ENCODE data around the gene SLC37A4.
"Not testable (repeated sequence)": the region's sequence is repeated elsewhere in the genome, so short reads cannot be mapped to it uniquely, and the experiment has no call there.

SLC37A4 gene

DNA sequence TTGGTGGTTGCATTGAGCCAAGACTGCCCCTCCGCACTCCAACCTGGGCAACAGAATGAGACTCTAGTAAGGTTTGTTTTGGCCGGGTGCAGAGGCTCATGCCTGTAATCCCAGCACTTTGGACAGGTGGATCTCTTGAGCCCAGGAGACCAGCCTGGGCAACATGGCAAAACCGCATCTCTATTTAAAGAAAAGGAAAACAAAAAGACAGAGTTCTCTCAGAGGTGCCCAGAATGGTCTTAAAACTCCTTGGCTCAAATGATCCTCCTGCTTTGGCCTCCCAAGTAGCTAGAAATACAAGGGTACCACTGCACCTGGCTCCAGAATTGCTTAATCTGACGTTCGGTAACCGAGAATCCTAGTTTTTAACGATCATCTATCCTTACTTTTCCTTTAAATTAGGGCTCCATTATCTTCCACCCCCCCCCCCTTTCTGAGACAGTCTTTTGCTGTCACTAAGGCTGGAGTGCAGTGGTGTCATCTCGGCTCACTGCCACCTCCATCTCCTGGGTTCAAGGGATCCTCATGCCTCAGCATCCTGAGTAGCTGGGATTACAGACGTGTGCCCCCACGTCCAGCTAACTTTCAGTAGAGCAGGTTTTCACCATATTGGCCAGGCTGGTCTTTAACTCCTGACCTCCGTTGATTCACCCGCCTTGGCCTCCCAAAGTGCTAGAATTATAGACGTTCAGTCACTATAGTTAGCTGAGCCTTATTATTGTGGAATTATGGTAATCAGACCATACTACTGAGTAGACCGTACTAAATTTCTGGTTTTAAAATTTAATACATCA, 14.3 kb downstream of the SLC37A4 start:
- DNase-seq = no peak

DNA sequence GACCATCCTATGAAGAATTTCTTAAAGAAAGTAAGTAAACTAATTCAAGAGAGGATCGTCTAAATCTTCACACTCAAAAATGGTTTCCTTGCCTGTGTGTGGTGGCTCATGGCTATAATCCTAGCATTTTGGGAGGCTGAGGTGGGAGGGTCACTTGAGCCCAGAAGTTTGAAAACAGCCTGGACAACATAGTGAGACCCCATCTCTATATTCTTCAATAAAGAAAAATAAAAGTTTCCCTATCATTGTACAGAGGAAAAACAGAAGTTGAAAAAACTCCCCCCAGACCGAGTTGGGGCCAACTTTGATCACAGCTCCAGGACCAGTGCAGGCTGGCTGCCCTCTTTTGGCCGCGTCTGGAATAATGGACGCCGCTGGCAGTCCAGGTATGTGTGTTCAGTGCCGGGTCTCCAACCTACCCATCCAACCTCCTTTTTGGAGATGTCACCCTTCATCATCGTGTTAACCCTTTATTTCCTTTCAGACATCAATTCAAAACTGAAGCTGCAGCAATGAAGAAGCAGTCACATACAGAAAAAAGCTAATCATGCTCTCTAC, 15.5 kb downstream of the SLC37A4 start:
- DNase-seq = no peak

DNA sequence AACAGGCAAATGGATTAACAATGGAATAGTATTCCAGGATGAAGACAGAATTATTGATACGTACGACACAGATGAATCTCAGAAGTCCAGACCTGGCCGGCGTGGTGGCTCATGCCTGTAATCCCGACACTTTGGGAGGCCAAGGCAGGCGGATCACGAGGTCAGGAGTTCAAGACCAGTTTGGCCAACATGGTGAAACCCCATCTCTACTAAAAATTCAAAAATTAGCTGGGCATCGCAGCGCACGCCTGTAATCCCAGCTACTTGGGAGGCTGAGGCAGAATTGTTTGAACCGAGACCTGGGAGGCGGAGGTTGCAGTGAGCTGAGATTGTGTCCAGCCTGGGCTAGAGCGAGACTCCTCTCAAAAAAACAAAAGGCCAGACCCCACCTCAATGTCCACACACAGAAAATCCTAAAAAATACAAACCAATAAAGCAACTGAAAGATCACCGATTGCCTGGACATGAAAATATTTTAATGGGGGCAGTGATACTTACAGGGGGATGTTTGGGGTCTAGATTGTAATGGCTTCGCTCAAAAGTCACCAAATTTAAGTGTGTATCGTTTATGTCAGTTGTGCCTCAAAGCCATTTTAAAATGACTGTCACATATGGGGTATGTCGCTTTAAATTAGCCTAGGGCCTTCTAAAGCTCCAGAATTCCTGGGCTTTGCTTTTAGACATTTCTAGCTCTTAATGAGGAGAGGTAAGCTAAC, 16.3 kb downstream of the SLC37A4 start:
- no peak for DNase-seq

DNA sequence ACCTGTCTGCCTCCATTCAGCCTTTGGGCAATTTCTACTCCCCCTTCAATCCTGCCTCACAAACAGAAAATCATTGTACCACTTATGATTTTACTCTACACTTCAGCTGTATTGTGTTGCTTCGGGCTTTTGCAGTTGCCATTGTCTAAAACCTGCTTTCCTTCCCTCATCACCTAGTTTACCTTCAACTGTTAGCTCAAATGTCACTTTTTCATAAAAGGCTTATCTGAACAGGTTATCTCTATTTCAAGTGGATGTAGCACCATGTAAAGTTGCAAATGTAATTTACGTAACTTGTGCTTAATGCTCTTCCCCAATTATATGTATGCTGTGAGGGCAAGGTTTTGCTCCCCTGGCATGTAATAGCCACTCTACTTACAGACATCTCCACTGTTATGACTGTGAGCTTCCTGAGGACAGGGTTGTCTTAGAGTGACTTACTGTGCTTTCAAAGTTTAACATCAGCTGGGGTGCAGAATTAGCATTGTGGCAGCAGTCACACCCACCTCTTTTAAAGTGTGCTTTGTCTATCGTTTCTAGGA, 18.0 kb downstream of the SLC37A4 start:
- no peak for DNase-seq

DNA sequence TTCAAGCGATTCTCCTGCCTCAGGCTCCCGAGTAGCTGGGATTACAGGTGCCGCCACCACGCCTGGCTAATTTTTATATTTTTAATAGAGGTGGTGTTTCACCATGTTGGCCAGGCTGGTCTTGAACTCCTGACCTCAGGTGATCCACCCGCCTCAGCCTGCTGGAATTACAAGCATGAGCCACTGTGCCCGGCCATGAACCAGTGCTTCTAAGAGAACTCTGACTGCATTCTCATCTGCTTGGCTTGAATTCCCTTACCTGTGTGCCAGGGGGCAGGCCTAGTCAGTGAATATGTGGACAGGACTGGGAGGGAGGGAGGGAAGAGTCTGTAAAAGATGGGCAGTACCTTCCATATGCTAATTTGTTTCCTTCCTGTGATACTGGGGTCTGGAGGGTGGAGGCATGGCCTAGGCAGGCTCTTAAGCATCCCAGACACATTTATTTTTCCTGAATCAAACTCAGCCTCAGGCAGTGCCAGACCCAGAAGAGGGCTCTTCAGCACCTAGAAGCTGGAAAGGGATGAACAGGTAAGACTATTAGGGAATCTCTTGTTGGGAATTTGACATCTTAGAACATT, 19.1 kb downstream of the SLC37A4 start:
- DNase-seq = no peak

DNA sequence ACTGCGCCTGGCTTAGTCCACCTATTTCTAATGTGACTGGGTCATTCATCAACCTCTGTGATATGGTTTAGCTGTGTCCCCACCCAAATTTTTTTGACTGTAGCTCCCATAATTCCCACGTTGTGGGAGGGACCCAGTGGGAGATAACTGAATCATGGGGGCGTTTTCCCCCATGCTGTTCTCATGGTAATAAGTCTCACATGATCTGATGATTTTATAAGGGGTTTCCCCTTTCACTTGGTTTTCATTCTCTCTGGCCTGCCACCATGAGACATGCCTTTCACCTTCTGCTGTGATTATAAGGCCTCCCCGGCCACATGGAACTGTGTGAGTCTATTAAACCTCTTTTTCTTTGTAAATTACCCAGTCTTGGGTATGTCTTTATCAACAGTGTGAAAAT, 24.0 kb downstream of the SLC37A4 start:
- DNase-seq = no peak

DNA sequence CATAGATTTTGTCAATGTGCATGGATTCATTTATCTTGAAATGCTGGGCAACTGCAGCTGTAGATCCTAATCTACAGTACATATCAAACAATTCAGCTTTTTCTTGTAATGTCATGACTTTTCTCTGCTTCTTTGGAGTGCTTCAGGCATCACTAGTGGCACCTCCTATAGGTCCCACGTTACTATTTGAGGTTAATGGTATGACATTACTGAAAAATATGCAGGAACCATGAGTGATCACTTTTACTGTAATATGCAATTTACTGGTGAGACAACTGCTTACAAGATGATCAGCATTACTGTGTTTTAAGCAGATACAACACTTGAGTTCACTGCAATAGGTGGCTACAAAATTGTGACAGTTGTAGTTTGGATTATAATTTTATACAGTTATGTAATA, 29.8 kb downstream of the SLC37A4 start:
- no peak for DNase-seq

DNA sequence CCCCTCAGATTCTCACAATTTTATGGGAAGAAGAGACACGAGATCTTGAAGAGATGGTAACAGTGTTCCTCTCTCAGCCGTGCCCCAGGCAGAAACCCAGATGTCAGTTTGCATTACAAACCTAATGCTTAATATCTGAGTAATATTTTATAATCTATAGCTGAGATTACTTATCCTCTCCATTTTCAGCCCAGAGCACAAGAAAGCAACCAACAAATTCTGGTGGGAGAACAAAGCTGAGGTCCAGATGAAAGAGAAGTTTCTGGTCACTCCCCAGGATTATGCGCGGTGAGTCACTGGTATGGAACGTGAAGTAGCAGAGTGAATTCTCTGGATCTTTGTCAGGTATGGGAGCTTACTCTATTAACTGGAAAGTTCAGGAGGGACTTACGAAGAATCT, 31.9 kb downstream of the SLC37A4 start:
- no peak for DNase-seq

DNA sequence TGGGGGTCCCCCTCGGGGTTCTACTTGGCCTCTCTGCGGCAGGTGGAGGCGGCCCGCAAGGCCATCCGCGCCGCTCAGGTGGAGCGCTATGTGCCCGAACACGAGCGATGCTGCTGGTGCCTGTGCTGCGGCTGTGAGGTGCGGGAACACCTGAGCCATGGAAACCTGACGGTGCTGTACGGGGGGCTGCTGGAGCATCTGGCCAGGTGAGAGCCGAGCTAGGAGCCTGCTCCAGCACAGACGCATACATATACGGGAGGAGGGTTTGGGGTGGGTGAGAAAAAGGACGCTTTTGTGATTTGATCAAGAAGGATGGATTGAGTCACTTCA, 32.3 kb downstream of the SLC37A4 start:
- no peak for DNase-seq

DNA sequence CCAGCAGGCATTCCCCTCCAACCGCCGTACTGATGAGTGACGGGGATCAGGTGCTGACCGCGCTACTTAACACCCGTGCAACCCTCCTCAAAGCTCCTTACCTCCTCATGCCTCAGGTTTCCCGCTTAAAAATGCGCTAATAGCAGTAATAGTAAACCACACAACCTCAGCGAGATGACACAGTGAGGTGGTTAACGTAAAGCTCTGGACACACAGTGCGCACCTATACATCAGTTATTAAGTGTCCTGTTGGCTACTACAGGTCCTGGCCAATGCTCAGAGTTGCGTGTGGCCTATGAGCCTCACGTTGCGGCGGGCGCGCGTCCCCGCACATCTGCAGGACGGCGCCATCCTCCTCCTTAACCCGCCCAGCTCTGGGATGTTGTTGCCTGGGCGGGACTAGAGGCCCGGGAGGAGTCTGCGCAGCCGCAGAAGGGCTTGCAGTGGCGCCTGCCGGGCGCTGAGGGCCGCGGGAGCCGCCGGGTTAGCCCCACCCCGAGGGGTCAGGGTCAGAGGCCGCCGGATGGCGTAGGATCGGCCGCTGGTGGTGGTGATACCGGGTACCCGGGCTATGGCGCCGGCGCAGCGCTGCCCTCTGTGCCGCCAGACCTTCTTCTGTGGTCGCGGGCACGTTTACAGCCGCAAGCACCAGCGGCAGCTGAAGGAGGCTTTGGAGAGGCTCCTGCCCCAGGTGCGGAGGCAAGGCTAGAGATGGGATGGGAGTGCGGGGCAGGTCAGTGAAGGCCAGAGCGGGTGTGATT, 32.9 kb downstream of the SLC37A4 start, which contains the start of gene CENATAC:
CENATAC (plus strand) TSS at position 512 of the 761 bp plus-strand sequence; CDS start at position 572, 60 bp downstream.
- peak; percentile 73 for DNase-seq

DNA sequence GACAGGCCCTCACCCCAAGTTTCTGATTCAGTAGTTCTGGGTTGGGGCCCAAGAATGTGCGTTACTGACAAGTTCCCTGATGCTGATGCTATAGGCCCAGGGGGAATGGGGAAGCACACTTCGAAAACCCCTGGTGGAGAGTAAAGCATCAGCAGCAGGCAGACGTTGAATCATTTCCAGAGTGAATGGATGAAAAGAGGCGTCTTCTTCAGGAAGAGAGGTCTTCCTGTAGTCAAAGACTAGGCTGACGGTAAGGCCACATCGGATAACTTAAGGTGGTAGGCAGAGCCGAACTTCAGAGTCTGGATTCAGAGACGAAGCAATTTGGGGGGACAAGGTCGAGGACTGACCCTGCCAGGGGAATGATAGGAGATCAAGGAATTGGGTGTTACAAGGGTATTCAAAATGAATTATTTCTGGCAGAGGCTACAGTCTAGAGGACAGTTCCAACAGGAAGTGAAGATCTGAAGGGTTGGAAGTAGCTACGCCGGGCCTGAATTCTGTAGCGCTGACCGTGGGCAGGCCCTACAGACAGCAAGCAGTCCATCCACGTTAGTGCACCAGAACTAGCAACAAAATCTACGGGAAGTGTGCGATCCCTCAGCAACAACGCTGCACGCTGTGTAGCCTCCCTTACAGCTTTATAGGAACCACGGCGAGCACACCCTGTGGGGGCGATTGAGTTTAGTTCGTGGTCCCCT, 33.6 kb downstream of the SLC37A4 start:
- no peak for DNase-seq

DNA sequence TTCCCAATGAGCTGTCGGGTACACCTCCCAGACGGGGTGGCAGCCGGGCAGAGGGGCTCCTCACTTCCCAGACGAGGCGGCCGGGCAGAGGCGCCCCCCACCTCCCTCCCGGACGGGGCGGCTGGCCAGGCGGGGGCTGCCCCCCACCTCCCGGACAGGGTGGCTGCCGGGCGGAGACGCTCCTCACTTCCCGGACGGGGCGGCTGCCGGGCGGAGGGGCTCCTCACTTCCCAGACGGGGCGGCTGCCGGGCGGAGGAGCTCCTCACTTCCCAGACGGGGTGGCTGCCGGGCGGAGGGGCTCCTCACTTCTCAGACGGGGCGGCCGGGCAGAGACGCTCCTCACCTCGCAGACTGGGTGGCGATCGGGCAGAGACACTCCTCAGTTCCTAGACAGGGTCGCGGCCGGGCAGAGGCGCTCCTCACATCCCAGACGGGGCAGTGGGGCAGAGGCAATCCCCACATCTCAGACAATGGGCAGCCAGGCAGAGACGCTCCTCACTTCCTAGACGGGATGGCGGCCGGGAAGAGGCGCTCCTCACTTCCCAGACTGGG, 39.1 kb downstream of the SLC37A4 start:
- not testable (repeated sequence) for DNase-seq

DNA sequence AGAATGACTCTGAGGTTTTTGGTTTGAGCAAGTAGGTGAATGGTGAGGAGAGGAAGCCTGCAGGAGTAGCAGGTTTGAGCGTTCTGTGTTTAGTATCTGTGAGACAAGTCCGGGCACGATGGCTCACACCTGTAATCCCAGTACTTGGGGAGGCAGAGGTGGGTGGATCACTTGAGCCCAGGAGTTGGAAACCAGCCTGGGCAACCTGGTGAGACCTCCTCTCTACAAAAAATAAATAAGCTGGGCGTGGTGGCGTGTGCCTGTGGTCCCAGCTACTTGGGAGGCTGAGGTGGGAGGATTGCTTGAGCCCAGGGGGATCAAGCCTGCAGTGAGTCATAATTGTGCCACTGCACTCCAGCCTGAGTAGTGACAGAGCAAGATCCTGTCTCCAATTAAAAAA, 42.4 kb downstream of the SLC37A4 start:
- no peak for DNase-seq

DNA sequence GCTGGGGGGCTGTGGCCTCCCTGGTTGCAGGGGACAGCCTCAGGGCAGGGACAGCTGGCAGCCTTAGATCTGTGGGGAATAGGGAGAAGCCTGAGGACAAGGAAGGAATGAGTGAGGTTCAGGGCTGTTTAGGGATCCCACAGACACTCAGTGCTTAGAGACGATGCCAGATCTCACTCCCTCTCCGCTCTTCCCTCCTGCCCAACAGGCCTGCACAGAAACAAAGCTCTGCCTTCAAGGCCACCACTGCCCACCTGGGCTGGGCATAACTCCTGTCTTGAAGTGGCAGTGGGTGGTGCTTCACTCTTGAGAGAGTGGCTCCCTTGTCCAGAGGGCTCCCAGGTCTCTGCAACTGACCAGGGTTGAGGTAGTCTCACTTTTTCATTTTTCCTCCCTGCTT, 45.9 kb downstream of the SLC37A4 start:
- DNase-seq = no peak

DNA sequence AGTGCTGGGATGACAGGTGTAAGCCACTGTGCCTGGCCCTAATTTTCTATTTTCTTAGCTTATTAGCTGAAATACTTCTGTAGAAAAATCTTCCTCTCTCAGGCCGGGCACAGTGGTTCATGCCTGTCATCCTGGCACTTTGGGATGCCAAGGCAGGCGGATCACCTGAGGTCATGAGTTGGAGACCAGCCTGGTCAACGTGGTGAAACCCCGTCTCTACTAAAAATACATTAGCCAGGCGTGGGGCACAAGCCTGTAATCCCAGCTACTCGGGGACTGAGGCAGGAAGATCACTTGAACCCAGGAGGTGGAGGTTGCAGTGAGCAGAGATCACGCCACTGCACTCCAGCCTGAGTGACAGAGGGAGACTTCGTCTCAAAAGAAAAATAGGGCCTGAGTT, 46.3 kb downstream of the SLC37A4 start:
- not testable (repeated sequence) for DNase-seq

DNA sequence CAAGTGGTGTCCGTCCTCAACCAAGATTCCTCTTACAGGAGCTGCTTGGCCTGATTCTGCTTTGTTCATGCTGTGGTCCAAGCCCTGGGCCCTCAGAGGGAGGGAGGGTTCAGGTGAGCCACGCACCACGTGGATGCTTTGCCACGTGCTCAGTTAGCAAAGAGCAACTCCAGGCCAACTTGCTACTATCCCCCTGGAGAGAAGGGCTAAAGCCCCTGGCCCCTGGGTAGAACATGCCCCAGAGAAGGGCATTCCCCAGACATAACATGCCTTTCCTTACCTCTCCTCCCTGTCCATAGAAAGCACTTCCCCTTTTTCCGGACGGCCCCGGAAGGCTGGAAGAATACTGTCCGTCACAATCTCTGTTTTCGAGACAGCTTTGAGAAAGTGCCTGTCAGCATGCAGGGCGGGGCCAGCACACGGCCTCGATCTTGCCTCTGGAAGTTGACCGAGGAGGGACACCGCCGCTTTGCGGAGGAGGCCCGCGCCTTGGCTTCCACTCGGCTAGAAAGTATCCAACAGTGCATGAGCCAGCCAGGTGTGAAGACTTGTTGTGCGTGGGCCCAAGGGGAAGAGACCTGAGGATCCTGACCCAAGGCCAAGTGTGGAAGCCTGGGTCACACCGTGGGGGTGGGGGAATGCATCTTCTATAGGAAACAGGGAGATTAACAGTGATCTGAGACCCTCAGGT, 50.3 kb downstream of the SLC37A4 start:
- DNase-seq = no peak

DNA sequence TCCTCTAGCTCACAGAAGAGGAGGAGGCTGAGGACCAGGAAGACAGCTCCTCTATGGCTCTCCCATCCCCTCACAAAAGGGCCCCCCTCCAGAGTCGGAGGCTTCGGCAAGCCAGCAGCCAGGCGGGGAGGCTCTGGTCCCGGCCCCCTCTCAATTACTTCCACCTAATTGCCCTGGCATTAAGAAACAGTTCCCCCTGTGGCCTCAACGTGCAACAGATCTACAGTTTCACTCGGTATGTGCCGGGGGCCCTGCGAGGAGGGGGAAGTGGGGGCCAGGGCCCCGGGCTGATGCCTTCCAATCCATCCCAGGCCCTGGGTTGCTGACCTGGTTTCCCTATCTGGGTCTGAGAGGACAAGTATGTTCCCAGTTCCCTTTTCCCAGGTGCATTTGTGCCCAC, 51.2 kb downstream of the SLC37A4 start:
- no peak for DNase-seq

DNA sequence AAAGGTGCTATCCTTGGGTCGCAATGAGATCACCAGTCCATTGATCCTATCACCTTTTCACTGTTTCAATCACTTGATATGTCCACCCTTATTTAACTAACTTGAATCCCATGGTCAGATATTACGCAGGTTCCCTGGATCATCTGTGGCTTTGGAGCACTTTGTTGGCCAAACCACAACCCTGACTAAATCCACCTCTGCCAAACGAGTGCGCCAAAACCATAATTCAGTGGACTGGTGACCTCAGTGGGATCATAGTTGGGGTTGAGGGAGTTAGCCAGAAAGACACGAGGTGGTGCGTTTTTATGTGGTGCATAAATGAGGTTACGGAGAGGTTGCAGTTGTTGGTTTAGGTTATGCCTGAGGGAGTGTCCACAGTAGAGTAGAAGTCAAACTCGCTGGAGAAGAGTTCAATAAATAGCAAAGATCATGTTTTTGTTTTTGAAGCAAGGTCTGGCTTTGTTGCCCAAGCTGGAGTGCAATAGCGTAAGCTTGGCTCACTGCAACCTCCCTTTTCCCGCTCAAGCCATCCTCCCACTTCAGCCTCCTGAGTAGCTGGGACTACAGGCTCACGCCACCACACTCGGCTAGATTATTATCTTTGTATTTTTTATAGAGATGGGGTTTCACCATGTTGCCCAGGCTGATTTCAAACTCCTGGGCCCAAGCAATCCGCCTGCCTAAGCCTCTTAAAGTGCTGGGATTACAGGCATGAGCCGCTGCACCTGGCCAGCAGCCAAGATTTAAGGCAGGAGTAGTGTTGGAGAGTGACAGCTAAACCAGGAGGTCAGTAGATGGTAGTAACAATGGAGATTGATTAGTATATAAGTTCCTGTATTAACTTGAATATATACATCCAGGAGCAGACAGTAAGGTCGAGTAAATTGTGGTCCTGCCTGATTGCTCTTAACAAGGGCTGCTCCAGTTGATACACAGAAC, 54.6 kb downstream of the SLC37A4 start:
- no peak for DNase-seq

All from SHP77 treated with DMSO at 0.1 percent for 48 hours (cell line).